Esophagus squamous epithelium (tissue), 5 donors: ENCODE results near the gene TTC28. TPM values are rescaled to one million over a fixed set of nuclear protein-coding genes. Genes with fewer than 3 reads are reported as not detected.

Experiments used
- DNase-seq: peaks from one replicate; lab custom pipeline; 2025; lab: John Stamatoyannopoulos, UW
- H3K27ac ChIP-seq, 4 donors: fragments of 200-600 bp; sonication (generic); one replicate each; pipeline ENCODE4 v1.5.1; 2016 to 2019; ENCODE audit warnings: mild to moderate bottlenecking in 1 of 4
- H3K27me3 ChIP-seq, 4 donors: fragments of 200-600 bp; sonication (generic); 1 replicate in 3 of 4; 2 replicates in 1 of 4; pipeline versions ENCODE4 v1.5.1 to v1.6.0; 2017 to 2021; ENCODE audit warnings: antibody characterized with exemption in 1 of 4
- H3K36me3 ChIP-seq, 3 donors: fragments of 200-600 bp; sonication (generic); one replicate each; pipeline ENCODE4 v1.5.1; 2016 to 2019
- H3K4me1 ChIP-seq, 3 donors: fragments of 200-600 bp; sonication (generic); one replicate each; pipeline ENCODE4 v1.5.1; 2017 to 2019
- H3K4me3 ChIP-seq, 4 donors: fragments of 200-600 bp; sonication (generic); 1 replicate in 3 of 4; 2 replicates in 1 of 4; pipeline ENCODE4 v1.5.1; 2016 to 2019; ENCODE audit warnings: mild to moderate bottlenecking in 2 of 4, moderate library complexity in 1 of 4
- H3K9me3 ChIP-seq, 3 donors: fragments of 200-600 bp; sonication (generic); one replicate each; pipeline ENCODE4 v1.5.1; 2016 to 2019
- POLR2A ChIP-seq, 4 donors: fragments of 450-650 bp; IDR thresholded peaks; one replicate each; pipeline ENCODE4 v1.6.1; 2017; ENCODE audit warnings: antibody characterized with exemption in 4 of 4, mild to moderate bottlenecking in 4 of 4, moderate library complexity in 3 of 4
- WGBS, 2 donors: methylation state at CpG; one replicate each; pipeline ENCODE4 v1.1.5; 2018; 5-methylcytosine and 5-hydroxymethylcytosine counted together
- intact Hi-C: fragments of 100-400 bp; cut with DNase I; formaldehyde crosslinking; loops from one replicate; pipeline ENCODE4 v1.15.0; 2022
- total RNA-seq, 4 donors: library from RNA; depleted of rRNA; stranded (reverse); fragments of >200 nt; gene quantifications; one replicate each; pipeline ENCODE4 v1.1.0, GENCODE V29; 2016
- TF ChIP-seq, protein P1 (sequence below), 6 experiments: fragments of 450-650 bp in 4 of 6; fragments of 200-600 bp in 2 of 6; sonication (generic) in 2 of 6; IDR thresholded peaks; one replicate each; pipeline ENCODE4 v1.5.1; 2016 to 2019; ENCODE audit warnings: antibody characterized with exemption in 6 of 6, mild to moderate bottlenecking in 4 of 6, moderate library complexity in 4 of 6
- donor health status: DM: yes; HTN: yes; CAD: no.

Gene TTC28
- total RNA-seq, 4 donors from 2014 or later: 6.0 to 21.4 (median 7.7) TPM

DNA sequence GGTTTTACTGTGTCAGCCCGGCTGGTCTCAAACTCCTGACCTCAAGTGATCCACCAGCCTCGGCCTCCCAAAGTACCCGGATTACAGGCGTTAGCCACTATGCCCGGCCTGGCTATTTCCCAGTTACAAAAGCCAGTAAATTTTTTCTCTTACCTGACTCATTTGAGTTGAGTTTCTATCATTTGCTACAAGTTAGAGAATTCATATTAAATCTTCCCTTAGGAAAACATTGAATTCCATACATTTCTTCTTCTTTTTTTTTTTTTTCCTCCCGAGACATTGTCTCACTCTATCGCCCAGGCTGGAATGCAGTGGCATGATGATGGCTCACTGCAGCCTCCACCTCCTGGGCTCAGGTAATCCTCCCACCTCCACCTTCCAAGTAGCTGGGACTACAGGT is 36.0 kb upstream of the TTC28 start:
- TF ChIP-seq POLR2A (IDR thresholded peaks at IDR 0.05): no peak
- WGBS, 2 donors: 91 to 93% methylated on average over 7 of the region's 7 CpGs
- no peak for DNase-seq
- H3K27ac ChIP-seq: no peak overlapping the region
- no peak overlapping the region for H3K4me3 ChIP-seq
- intact Hi-C loops: no loop called here
- no peaks in the 10 kb centered on the region for H3K27me3 ChIP-seq
- H3K36me3 ChIP-seq: peaks cover 0 to 9% (median 0%) of the 10 kb centered on the region in 3 donors
- H3K9me3 ChIP-seq: no peaks in the 10 kb centered on the region
- H3K4me1 ChIP-seq: peaks cover 0 to 8% (median 3%) of the 10 kb centered on the region in 3 donors

DNA sequence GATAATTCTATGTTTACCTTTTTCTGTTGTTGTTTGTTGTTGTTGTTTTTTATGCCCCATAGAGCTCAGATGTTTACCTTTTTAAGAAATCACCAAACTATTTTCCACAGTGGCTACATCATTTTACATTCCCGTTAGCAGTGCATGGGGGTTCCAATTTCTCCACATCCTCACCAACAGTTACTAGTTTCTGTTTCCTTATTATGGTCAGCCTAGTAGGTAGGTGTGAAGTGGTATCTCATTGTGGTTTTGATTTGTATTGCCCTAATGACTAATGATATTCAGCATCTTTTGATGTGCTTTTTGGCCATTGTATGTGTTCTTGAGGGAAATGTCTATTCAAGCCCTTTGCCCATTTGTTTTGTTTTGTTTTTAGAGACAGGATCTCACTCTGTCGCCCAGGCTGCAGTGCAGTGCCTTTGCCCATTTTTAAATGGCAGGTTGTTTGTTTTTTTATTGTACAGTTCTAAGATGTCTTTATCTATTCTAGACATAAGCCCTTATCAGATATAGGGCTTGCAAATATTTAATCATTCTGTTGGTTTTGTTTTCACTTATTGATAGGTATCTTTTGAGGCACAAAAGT is 34.5 kb upstream of the TTC28 start:
- no peaks in the 10 kb centered on the region for H3K27me3 ChIP-seq
- intact Hi-C loops: no loop called here
- H3K4me1 ChIP-seq: peaks cover 0 to 18% (median 3%) of the 10 kb centered on the region in 3 donors
- H3K36me3 ChIP-seq: peaks cover 0 to 5% (median 0%) of the 10 kb centered on the region in 3 donors
- TF ChIP-seq, protein P1, sequence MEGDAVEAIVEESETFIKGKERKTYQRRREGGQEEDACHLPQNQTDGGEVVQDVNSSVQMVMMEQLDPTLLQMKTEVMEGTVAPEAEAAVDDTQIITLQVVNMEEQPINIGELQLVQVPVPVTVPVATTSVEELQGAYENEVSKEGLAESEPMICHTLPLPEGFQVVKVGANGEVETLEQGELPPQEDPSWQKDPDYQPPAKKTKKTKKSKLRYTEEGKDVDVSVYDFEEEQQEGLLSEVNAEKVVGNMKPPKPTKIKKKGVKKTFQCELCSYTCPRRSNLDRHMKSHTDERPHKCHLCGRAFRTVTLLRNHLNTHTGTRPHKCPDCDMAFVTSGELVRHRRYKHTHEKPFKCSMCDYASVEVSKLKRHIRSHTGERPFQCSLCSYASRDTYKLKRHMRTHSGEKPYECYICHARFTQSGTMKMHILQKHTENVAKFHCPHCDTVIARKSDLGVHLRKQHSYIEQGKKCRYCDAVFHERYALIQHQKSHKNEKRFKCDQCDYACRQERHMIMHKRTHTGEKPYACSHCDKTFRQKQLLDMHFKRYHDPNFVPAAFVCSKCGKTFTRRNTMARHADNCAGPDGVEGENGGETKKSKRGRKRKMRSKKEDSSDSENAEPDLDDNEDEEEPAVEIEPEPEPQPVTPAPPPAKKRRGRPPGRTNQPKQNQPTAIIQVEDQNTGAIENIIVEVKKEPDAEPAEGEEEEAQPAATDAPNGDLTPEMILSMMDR (IDR thresholded peaks at IDR 0.05): no peak
- TF ChIP-seq POLR2A (IDR thresholded peaks at IDR 0.05): no peak
- no peak overlapping the region for H3K27ac ChIP-seq
- 79 to 80% methylated on average over 2 of the region's 2 CpGs for WGBS, 2 donors
- no peaks in the 10 kb centered on the region for H3K9me3 ChIP-seq
- no peak overlapping the region for H3K4me3 ChIP-seq
- DNase-seq: no peak

DNA sequence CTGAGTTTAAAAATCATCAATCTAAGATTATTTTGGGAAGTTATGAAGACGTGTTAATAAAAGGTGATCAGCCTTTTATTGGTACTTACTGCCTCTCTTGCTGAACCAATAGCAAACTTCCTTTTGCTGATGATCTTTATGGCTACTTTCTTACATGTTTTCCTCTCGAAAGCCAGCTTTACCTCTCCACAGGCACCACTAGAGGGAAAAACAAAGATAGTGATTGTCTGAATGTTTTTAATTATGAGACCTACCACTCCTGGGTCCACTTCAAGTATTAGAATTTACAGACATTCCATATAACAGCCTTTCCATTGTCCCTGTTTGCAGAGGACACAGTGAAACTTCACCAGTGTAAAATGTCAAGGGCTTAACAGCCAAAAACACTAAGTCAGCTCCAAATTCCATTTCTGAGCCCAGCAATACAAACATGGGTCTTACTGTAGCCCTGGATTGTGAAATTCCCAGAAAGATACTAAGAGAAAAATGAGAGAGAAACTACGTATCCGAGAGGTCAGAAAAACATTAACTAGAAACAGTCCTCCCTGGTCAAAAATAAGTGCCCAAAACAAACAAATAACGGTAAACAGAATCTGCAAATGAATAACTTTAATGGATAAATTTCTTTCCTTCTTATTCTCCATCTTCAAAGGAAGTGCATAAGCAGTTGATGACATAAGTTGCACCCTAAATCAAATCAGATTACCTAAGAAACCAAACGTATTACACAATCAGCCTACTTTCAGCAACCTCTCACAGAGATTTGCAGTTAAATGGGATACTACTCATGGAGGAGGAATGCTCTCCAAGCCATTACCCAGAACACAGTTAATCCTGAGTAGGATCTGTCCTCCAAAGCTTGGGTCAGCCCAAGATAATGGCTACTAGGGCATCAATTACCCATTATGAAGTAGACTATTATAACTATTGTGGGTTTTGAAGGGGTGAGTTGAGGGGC is 32.5 kb upstream of the TTC28 start:
- DNase-seq: no peak
- 59 to 66% methylated on average over 6 of the region's 6 CpGs for WGBS, 2 donors

DNA sequence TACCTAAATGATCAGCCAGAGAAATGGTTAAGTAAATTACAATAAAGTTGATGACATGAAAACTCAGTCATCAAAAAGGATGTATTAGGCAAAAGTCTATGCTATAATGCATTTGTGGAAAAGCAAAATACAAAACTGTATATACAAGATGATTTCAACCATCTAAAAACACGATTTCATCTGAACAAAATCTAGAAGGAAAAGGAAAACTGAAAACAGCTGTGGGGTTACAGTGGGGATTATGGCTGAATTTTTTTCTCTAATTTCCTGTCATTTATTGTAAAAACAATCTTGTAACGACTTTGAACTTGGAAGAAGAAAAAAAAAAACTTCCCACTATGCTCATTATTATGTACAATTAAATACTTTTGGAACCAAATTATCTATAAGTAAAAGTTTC is 31.7 kb upstream of the TTC28 start:
- intact Hi-C loops: no loop called here
- TF ChIP-seq, protein P1 (IDR thresholded peaks at IDR 0.05): no peak
- no peak for TF ChIP-seq POLR2A (IDR thresholded peaks at IDR 0.05)
- Histone ChIP-seq H3K9me3 (no peaks in the 10 kb centered on the region), H3K27ac (peak overlapping the region in 2 of 4 donors; percentile 53 to 69), H3K4me1 (peaks cover 0 to 18% (median 3%) of the 10 kb centered on the region in 3 donors), H3K36me3 (peaks cover 0 to 11% (median 0%) of the 10 kb centered on the region in 3 donors), H3K4me3 (peak overlapping the region in 1 of 4 donors; percentile 39), H3K27me3 (no peaks in the 10 kb centered on the region)
- 53 to 69% methylated on average over 2 of the region's 2 CpGs for WGBS, 2 donors
- DNase-seq: no peak

More for the DNA sequence above, 32.5 kb upstream of the TTC28 start:
- TF ChIP-seq POLR2A (IDR thresholded peaks at IDR 0.05): no peak
- TF ChIP-seq, protein P1 (IDR thresholded peaks at IDR 0.05): no peak
- Histone ChIP-seq H3K4me1 (peaks cover 0 to 18% (median 3%) of the 10 kb centered on the region in 3 donors), H3K9me3 (no peaks in the 10 kb centered on the region), H3K27ac (peak overlapping the region; percentile 28 to 80 (median 61)), H3K4me3 (peak overlapping the region in 1 of 4 donors; percentile 39), H3K27me3 (no peaks in the 10 kb centered on the region), H3K36me3 (peaks cover 0 to 3% (median 0%) of the 10 kb centered on the region in 3 donors)
- intact Hi-C loops: no loop called here

DNA sequence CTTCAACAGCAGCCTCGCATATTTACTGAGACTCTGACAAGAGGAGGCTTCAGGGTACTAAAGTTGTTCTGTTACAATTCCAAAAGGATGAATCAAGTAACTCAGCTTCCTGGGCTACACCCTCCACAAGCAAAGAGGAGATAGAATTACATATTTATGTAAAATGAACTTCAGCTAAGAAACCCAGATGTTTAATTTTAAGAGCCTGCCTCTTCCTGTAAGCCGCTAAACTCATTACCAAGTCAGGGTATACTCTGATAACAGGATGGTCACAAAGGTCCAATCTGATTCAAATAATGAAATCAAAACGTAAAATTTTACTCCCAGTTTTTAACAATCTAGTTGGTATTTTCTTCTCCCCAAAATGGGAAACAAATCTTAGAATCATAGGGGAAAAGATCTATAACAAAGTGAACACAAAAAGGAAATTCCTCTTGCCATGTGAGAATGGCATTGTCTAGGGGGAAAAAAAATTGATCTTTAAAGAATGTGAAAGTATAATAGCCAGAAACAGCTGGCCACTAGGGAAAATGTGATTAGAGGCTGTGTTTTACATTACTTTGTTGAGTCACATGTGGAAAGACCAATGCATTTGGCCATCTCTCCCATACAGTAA is 31.0 kb upstream of the TTC28 start:
- H3K4me1 ChIP-seq: peaks cover 0 to 18% (median 3%) of the 10 kb centered on the region in 3 donors
- no peaks in the 10 kb centered on the region for H3K27me3 ChIP-seq
- no peak overlapping the region for H3K4me3 ChIP-seq
- peaks cover 0 to 15% (median 0%) of the 10 kb centered on the region in 3 donors for H3K36me3 ChIP-seq
- WGBS, 2 donors: 58 to 65% methylated on average over 3 of the region's 3 CpGs
- intact Hi-C loops: no loop called here
- H3K27ac ChIP-seq: peak overlapping the region in 3 of 4 donors; percentile 8 to 69 (median 50)
- no peak for TF ChIP-seq POLR2A (IDR thresholded peaks at IDR 0.05)
- TF ChIP-seq, protein P1 (IDR thresholded peaks at IDR 0.05): no peak
- no peaks in the 10 kb centered on the region for H3K9me3 ChIP-seq
- DNase-seq: no peak
